Nephron progenitor cell (in vitro differentiated cells): Measurements from ENCODE around the gene KBTBD7.
A peak's percentile ranks its signal among the peaks of the same experiment; 100 is the strongest.

Source experiments
- DNase-seq: peaks from one replicate; pipeline ENCODE4 v3.0.0; 2021
- H3K27ac Mint-ChIP-seq: 2 replicates; pipeline ENCODE4 v1.8.0; 2021; ENCODE audit warnings: mild to moderate bottlenecking, moderate library complexity, mixed read lengths
- H3K27me3 Mint-ChIP-seq: 2 replicates; pipeline ENCODE4 v1.8.0; 2021; ENCODE audit warnings: mild to moderate bottlenecking, low read depth, mixed read lengths; ENCODE audit not compliant: poor library complexity
- H3K36me3 Mint-ChIP-seq: 2 replicates; pipeline ENCODE4 v1.8.0; 2021; ENCODE audit warnings: low read depth, mixed read lengths
- H3K4me1 Mint-ChIP-seq: 2 replicates; pipeline ENCODE4 v1.8.0; 2021; ENCODE audit warnings: mixed read lengths
- H3K4me3 Mint-ChIP-seq: 2 replicates; pipeline ENCODE4 v1.8.0; 2021; ENCODE audit warnings: mild to moderate bottlenecking, moderate library complexity, mixed read lengths
- H3K9me3 Mint-ChIP-seq: 2 replicates; pipeline ENCODE4 v1.8.0; 2021; ENCODE audit warnings: mild to moderate bottlenecking, moderate library complexity, mixed read lengths
- TF ChIP-seq, protein P1 (sequence below): fragments of 200-600 bp; sonication (generic); IDR thresholded peaks from 2 replicates; pipeline ENCODE4 v1.5.0; 2021; ENCODE audit warnings: antibody characterized with exemption

The KBTBD7 gene, protein sequence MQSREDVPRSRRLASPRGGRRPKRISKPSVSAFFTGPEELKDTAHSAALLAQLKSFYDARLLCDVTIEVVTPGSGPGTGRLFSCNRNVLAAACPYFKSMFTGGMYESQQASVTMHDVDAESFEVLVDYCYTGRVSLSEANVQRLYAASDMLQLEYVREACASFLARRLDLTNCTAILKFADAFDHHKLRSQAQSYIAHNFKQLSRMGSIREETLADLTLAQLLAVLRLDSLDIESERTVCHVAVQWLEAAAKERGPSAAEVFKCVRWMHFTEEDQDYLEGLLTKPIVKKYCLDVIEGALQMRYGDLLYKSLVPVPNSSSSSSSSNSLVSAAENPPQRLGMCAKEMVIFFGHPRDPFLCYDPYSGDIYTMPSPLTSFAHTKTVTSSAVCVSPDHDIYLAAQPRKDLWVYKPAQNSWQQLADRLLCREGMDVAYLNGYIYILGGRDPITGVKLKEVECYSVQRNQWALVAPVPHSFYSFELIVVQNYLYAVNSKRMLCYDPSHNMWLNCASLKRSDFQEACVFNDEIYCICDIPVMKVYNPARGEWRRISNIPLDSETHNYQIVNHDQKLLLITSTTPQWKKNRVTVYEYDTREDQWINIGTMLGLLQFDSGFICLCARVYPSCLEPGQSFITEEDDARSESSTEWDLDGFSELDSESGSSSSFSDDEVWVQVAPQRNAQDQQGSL

DNA sequence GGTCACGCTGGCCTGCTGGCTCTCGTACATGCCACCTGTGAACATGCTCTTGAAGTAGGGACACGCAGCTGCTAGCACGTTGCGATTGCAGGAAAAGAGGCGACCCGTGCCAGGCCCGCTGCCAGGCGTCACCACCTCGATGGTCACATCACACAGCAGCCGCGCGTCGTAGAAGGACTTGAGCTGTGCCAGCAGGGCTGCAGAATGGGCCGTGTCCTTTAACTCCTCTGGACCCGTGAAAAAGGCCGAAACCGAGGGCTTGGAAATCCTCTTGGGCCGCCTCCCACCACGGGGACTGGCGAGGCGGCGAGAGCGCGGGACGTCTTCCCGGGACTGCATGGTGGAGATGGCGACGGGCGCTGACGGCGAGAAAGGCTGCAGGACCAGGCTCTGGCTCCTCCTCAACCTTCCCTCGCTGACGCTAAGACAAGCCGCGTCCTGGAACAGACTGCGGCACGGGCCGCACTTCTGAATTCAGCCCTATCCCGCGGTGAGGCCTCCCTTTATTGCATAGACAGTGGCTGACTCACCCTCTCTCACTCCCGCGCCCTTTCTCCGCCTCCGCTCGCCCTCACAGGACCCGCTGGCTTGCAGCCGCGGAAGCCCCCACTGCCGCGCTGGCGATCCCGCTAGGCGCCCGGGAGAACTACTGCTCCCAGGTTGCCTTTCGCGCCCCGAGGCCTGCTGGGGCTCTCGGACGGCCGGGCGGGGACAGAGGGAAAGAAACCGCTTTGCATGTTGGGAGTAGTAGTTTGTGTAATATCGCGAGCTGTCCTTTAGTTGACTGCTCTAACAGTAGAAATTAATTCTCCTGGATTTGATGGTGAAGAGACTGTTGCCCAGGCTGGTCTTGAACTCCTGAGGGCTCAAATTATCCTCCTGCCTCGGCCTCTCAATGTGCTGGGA is at the start of gene KBTBD7:
Gene KBTBD7 (minus strand): TSS at position 651 of the 906 bp plus-strand sequence. CDS start 312 bp downstream, at position 339.
- H3K27ac Mint-ChIP-seq: peak within 1 kb of the TSS; percentile 97
- H3K4me3 Mint-ChIP-seq: peak within 1 kb of the TSS; percentile 91

DNA sequence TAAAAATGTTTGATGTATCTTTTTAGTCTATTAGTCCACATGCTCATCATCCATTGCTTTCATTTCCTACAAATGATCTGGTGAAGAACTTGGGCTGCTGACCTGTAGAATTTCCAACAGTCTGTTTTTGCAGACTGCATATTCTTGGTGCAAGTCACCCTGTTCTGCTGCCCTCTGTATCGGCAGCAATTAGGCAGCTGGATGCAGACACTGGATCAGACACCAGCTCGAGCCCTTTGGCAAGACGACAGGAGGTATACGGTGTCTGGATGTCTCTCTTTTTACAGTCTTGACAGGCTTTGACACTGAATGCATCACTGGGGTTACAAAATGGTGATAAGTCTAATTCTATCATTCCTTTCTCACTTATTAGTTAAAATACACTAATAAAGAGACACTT is 47.3 kb upstream of the KBTBD7 start:
- no peak for DNase-seq
- Mint-ChIP-seq H3K27me3 (no peaks in the 10 kb centered on the region), H3K36me3 (peaks cover 23% of the 10 kb centered on the region), H3K4me3 (no peak overlapping the region), H3K4me1 (peaks cover 16% of the 10 kb centered on the region), H3K27ac (no peak overlapping the region), H3K9me3 (no peaks in the 10 kb centered on the region)
- TF ChIP-seq, protein P1, sequence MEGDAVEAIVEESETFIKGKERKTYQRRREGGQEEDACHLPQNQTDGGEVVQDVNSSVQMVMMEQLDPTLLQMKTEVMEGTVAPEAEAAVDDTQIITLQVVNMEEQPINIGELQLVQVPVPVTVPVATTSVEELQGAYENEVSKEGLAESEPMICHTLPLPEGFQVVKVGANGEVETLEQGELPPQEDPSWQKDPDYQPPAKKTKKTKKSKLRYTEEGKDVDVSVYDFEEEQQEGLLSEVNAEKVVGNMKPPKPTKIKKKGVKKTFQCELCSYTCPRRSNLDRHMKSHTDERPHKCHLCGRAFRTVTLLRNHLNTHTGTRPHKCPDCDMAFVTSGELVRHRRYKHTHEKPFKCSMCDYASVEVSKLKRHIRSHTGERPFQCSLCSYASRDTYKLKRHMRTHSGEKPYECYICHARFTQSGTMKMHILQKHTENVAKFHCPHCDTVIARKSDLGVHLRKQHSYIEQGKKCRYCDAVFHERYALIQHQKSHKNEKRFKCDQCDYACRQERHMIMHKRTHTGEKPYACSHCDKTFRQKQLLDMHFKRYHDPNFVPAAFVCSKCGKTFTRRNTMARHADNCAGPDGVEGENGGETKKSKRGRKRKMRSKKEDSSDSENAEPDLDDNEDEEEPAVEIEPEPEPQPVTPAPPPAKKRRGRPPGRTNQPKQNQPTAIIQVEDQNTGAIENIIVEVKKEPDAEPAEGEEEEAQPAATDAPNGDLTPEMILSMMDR: no peak

More for the DNA sequence above, at the start of gene KBTBD7:
- H3K36me3 Mint-ChIP-seq: peaks cover 50% of the 10 kb centered on the region
- H3K4me1 Mint-ChIP-seq: peaks cover 22% of the 10 kb centered on the region
- H3K27me3 Mint-ChIP-seq: peaks cover 7% of the 10 kb centered on the region
- DNase-seq: peak; percentile 89
- H3K9me3 Mint-ChIP-seq: peaks cover 38% of the 10 kb centered on the region
- TF ChIP-seq, protein P1: no peak

DNA sequence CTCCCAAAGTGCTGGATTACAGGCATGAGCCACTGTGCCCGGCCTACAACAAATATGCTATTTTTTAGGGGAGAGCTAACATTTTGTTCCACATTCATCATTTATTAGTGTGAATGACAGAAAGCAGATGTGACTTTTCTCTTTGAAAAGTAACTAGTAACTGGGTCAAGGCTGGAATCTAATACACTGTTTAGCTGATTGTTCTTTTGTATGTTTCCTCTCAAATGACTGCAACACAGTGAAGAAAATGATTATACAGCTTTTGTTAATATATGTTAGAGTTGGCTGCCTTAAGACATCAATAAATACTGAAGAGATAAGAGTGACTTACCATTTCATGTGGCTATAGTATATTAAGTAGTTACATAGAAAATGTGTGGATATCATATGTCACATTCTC is 42.0 kb upstream of the KBTBD7 start:
- TF ChIP-seq, protein P1: no peak
- no peak overlapping the region for H3K27ac Mint-ChIP-seq
- H3K36me3 Mint-ChIP-seq: peaks cover 55% of the 10 kb centered on the region
- H3K27me3 Mint-ChIP-seq: no peaks in the 10 kb centered on the region
- DNase-seq: no peak
- H3K4me1 Mint-ChIP-seq: peaks cover 15% of the 10 kb centered on the region
- H3K9me3 Mint-ChIP-seq: no peaks in the 10 kb centered on the region
- no peak overlapping the region for H3K4me3 Mint-ChIP-seq

DNA sequence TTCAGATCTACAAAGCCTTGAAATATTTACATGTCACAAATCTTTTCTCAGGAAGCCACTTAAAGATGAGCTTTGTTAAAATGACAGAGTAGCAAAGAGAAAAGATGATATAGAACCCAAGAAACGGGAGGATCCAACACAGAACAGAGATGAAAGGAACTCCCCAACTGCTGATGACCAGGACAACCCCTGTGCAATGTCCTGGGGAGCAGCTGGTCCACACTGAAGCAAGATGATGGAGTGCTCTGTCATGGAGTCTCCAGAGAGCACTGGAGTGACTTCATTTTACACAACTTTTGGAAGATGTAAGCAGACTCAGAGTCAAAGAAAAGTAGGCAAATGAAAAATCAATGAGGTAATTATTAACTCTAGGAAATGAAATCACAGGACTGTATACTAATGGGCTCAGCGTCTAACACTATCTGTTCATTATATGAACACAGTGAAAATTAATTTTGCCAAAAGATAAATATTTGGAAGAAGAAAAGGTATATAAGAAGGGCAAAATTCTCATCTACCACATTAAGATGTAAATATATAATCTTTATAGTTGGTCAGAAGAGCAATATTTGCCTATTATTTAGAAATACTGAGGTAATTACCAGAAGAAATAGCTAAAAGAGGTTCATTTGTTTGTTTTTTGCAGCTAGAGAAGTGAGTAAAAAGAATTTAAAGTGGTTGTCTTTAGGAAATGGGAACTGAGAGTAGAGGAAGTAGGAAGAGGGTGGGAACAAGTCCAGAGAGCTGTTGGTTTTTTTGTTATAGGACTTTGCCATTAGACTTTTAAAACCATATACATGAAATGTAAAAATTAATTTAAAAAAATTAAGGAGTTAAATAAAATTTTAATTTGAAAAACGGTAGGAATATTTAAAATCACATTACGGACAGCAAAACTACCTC is 38.5 kb upstream of the KBTBD7 start:
- Mint-ChIP-seq H3K27me3 (no peaks in the 10 kb centered on the region), H3K4me1 (peaks cover 22% of the 10 kb centered on the region), H3K27ac (no peak overlapping the region), H3K36me3 (peaks cover 57% of the 10 kb centered on the region), H3K9me3 (no peaks in the 10 kb centered on the region), H3K4me3 (no peak overlapping the region)
- no peak for DNase-seq
- TF ChIP-seq, protein P1: no peak

DNA sequence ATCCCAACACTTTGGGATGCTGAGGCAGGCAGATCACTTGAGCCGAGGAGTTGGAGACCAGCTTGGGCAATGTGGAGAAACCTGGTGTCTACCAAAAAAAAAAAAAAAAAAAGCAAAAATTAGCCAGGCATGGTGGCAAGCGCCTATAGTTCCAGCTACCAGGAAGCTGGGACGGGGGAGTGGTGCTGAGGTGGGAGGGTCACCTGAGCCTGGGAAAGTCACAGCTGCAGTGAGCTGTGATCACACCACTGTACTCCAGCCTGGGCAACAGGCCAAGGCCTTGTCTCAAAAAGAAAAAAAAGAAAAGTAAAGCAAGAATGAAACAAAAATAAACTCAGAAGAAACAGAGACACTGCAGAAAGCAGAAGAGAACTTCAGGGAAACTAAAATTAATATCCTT is 37.4 kb upstream of the KBTBD7 start:
- TF ChIP-seq, protein P1: no peak
- Mint-ChIP-seq H3K4me1 (peaks cover 22% of the 10 kb centered on the region), H3K9me3 (no peaks in the 10 kb centered on the region), H3K4me3 (no peak overlapping the region), H3K27me3 (no peaks in the 10 kb centered on the region), H3K27ac (peak overlapping the region; percentile 58), H3K36me3 (peaks cover 57% of the 10 kb centered on the region)
- peak; percentile 10 for DNase-seq
